GM12864 (cell line): ENCODE data around the gene SELENOM.
"Not testable (repeated sequence)": the region's sequence is repeated elsewhere in the genome, so short reads cannot be mapped to it uniquely, and the experiment has no call there.

Experiments used
- DNase-seq: peaks from one replicate; pipeline ENCODE4 v3.0.0-alpha.2; 2011; ENCODE audit warnings: low read depth
- H3K4me3 ChIP-seq: 2 replicates; pipeline ENCODE4 v1.5.1; 2011; ENCODE audit warnings: mild to moderate bottlenecking, low read depth, low read length, control low read depth
- CTCF ChIP-seq: IDR thresholded peaks from 2 replicates; pipeline ENCODE4 v1.5.1; 2011; ENCODE audit warnings: low read depth, mild to moderate bottlenecking, moderate library complexity, low read length, control low read depth, inconsistent platforms; ENCODE audit errors: missing control alignments

The SELENOM gene

GRCh38 chr22:31097941-31098631 is 9.3 kb downstream of the SELENOM start:
- DNase-seq, result no peak
- no peak for TF ChIP-seq CTCF
- no peak overlapping the region for H3K4me3 ChIP-seq

- H3K4me3 ChIP-seq, DNase-seq: not testable (repeated sequence)
Measured at GRCh38 chr22:31097539-31097938, 9.8 kb downstream of the SELENOM start.

DNA sequence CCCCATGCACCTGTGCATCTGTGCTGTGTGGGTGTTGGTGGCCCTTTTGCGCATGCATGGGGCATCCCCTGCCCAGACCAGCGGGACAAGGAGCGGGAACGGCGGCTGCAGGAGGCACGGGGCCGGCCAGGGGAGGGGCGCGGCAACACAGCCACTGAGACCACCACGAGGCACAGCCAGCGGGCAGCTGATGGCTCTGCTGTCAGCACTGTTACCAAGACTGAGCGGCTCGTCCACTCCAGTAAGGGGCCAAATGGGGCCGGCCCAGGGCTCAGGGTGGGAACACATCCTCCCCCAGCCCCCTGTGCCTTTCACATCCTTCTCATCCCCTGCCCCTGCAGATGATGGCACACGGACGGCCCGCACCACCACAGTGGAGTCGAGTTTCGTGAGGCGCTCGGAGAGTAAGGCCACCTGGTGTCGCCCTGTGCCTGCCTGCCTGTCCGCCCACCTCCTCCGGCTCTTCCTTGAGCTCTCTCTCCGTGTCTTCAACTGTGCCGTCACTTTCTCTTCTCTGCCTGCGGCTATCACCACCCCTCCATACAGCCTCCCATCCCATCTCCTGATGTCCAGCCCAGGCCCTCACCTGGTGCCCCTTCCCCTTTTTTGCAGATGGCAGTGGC is 10.6 kb downstream of the SELENOM start:
- DNase-seq, result no peak
- H3K4me3 ChIP-seq, result no peak overlapping the region
- TF ChIP-seq CTCF, result no peak

- TF ChIP-seq CTCF, result no peak
- no peak overlapping the region for H3K4me3 ChIP-seq
- no peak for DNase-seq
Measured at GRCh38 chr22:31095637-31096249, 11.6 kb downstream of the SELENOM start.

DNA sequence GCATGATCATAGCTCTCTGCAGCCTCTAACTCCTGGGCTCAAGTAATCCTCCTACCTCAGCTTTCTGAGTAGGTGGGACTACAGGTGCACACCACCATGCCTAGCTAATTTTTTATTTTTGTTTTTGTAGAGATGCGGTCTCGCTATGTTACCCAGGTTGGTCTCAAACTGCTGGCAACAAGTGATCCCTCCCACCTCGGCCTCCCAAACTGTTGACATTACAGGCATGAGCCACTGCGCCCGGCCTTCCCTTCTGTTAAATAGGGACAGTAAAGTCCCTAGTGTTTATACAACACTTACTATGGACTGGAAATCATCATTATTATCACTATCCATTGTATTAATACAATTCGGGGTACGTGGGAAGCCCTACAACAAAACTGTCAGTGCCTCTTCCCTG is 12.6 kb downstream of the SELENOM start:
- no peak for DNase-seq
- H3K4me3 ChIP-seq, result no peak overlapping the region
- no peak for TF ChIP-seq CTCF

GRCh38 chr22:31094021-31094551 is 13.3 kb downstream of the SELENOM start:
- H3K4me3 ChIP-seq, result no peak overlapping the region
- no peak for DNase-seq
- no peak for TF ChIP-seq CTCF

GRCh38 chr22:31093086-31093850 is 14.1 kb downstream of the SELENOM start:
- TF ChIP-seq CTCF, result no peak

More at GRCh38 chr22:31093086-31093850, 14.1 kb downstream of the SELENOM start:
- DNase-seq, result no peak
- H3K4me3 ChIP-seq, result no peak overlapping the region
